Pancreas (tissue), 10 donors: ENCODE data around the gene SRRM4. TPM values are rescaled to one million over a fixed set of nuclear protein-coding genes. Genes with fewer than 3 reads are reported as not detected.

Experiments
- ATAC-seq, 4 donors: fragments of 200-7000 bp; cut with Tn5 transposase; one replicate each; pipeline versions ENCODE4 v1.8.0 to v1.9.1; 2020; ENCODE audit warnings: mild to moderate bottlenecking in 4 of 4, moderate library complexity in 4 of 4
- DNase-seq, 6 donors: peaks; one replicate each; pipeline ENCODE4 v3.0.0-alpha.2; 2020
- FAIRE-seq: peaks from 2 replicates; lab custom pipeline; 2012; peaks lifted over from hg19 to GRCh38; lab: Jason Lieb, UNC
- H3K27ac ChIP-seq, 4 donors: fragments of 200-600 bp; sonication (generic); 1 replicate in 3 of 4; 2 replicates in 1 of 4; pipeline versions ENCODE4 v1.5.0 to v1.8.0; 2020
- H3K27me3 ChIP-seq, 4 donors: fragments of 200-600 bp; one replicate each; pipeline ENCODE4 v1.8.0; 2021
- H3K36me3 ChIP-seq, 3 donors: fragments of 200-600 bp; sonication (generic) in 1 of 3; one replicate each; pipeline versions ENCODE4 v1.5.0 to v1.8.0; 2020 to 2021
- H3K4me1 ChIP-seq, 3 donors: fragments of 200-600 bp; one replicate each; pipeline ENCODE4 v1.8.0; 2021
- H3K4me3 ChIP-seq, 4 donors: fragments of 200-600 bp; sonication (generic) in 2 of 4; one replicate each; pipeline versions ENCODE4 v1.5.0 to v1.8.0; 2020 to 2021
- H3K9me3 ChIP-seq, 4 donors: fragments of 200-600 bp; one replicate each; pipeline ENCODE4 v1.8.0; 2021
- WGBS, 2 donors: extraction: QIAGEN DNeasy Blood & Tissue Kit; methylation state at CpG; one replicate each; pipeline ENCODE4 v1.1.7; 2013; 5-methylcytosine and 5-hydroxymethylcytosine counted together
- intact Hi-C, 3 donors: fragments of 100-400 bp; cut with DNase I; formaldehyde crosslinking; loops; one replicate each; pipeline versions ENCODE4 v1.11.1 to v1.14.2; 2022
- polyA plus RNA-seq, 2 donors: library from polyadenylated mRNA; stranded (reverse); fragments of 200-250 nt; gene quantifications; one replicate each; pipeline ENCODE4 v1.2.3, GENCODE V29; 2013
- total RNA-seq, 6 donors: library from RNA; stranded (reverse); fragmentation: NEBNext Ultra II Directional in 4 of 6; extraction: Animal tissue kit (Norgen Biotek cat#: 25700) in 4 of 6; gene quantifications; one replicate each; pipeline versions ENCODE4 v1.2.1 to v1.2.4, GENCODE V29; 2021 to 2023
- TF ChIP-seq, protein P1 (sequence below), 4 donors: fragments of 200-600 bp; sonication (generic) in 3 of 4; IDR thresholded peaks; one replicate each; pipeline versions ENCODE4 v1.5.0 to v1.8.0; 2021; ENCODE audit warnings: antibody characterized with exemption in 4 of 4
- donor health status: healthy with polysubstance abuse.
- donor health status: DM: no; HTN: no; CAD: no; lungs with moderate emphysema.
- donor health status: DM: no; HTN: no; CAD: no.
- donor health status: control.
- donor health status: control.
- donor health status: Bipolar disorder and iron deficiency.
- donor health status: DM: yes; HTN: yes; CAD: no.
- donor health status: DM: no; HTN: no; CAD: no.
- donor health status: DM: no; HTN: no; CAD: no.
- donor health status: DM: yes; HTN: yes; CAD: no.

Gene SRRM4
- total and polyA plus RNA-seq, 8 donors: 0.02 TPM; not detected in 7

DNA sequence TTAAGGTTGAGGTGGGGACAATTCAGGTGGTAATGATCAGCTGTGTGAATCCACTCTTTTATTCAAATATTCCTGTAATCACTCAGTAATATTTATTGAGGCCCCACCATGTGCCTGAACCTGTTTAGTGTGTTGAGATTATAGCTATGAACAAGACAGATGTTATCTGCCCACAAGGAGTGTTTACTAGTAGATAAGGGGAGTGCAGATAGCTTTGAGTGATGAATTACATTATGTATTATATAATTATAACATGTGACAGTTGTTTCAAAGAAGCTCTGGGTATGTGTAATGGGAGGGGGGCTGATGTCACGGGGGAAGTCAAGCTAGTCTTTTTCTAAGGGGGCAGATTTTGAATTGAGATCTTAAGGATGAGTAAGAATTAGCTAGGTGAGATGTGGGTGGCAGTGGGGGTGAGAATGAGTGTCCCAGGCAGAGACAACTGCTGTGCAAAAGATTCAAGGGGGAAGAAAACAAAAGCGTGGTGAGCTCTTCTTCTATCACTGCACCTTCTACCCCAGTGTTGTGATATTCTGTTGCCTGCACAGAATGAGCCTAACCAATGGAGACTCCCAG lies 21.3 kb upstream of the SRRM4 start:
- 25 to 33% methylated on average over 2 of the region's 2 CpGs for WGBS, 2 donors
- intact Hi-C loops: no loop called here
- ATAC-seq: no peak
- no peak overlapping the region for H3K27ac ChIP-seq
- peaks cover 0 to 3% (median 0%) of the 10 kb centered on the region in 4 donors for H3K27me3 ChIP-seq
- FAIRE-seq: no peak
- H3K36me3 ChIP-seq: no peaks in the 10 kb centered on the region
- no peaks in the 10 kb centered on the region for H3K4me1 ChIP-seq
- TF ChIP-seq, protein P1, sequence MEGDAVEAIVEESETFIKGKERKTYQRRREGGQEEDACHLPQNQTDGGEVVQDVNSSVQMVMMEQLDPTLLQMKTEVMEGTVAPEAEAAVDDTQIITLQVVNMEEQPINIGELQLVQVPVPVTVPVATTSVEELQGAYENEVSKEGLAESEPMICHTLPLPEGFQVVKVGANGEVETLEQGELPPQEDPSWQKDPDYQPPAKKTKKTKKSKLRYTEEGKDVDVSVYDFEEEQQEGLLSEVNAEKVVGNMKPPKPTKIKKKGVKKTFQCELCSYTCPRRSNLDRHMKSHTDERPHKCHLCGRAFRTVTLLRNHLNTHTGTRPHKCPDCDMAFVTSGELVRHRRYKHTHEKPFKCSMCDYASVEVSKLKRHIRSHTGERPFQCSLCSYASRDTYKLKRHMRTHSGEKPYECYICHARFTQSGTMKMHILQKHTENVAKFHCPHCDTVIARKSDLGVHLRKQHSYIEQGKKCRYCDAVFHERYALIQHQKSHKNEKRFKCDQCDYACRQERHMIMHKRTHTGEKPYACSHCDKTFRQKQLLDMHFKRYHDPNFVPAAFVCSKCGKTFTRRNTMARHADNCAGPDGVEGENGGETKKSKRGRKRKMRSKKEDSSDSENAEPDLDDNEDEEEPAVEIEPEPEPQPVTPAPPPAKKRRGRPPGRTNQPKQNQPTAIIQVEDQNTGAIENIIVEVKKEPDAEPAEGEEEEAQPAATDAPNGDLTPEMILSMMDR (IDR thresholded peaks at IDR 0.05): no peak
- no peak overlapping the region for H3K4me3 ChIP-seq
- no peak for DNase-seq
- no peaks in the 10 kb centered on the region for H3K9me3 ChIP-seq

DNA sequence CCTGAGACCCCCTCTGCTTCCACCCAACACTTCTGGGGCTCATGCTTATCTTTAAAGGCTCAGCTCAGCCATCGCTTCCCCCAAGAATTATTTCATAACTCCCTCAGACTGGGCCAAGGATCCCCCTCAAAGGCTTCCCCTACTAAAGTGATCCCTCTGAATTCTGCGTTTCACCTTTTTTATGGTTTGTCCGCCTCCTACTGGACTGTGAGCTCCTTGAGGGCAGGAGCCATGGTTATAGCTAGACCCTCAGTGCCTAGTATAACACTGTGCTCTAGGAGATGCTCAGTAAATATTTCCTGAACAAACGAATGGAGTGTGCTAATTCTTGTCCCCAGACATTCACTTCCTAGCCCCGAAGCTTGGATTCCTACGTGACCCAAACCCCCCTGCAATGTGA lies 20.5 kb upstream of the SRRM4 start:
- no peaks in the 10 kb centered on the region for H3K4me1 ChIP-seq
- TF ChIP-seq, protein P1 (IDR thresholded peaks at IDR 0.05): no peak
- no peaks in the 10 kb centered on the region for H3K9me3 ChIP-seq
- ATAC-seq (no peak), FAIRE-seq (no peak), DNase-seq (no peak)
- H3K36me3 ChIP-seq: no peaks in the 10 kb centered on the region
- no peak overlapping the region for H3K4me3 ChIP-seq
- H3K27me3 ChIP-seq: no peaks in the 10 kb centered on the region
- no peak overlapping the region for H3K27ac ChIP-seq
- intact Hi-C loops: no loop called here
- 58 to 69% methylated on average over 6 of the region's 6 CpGs for WGBS, 2 donors

DNA sequence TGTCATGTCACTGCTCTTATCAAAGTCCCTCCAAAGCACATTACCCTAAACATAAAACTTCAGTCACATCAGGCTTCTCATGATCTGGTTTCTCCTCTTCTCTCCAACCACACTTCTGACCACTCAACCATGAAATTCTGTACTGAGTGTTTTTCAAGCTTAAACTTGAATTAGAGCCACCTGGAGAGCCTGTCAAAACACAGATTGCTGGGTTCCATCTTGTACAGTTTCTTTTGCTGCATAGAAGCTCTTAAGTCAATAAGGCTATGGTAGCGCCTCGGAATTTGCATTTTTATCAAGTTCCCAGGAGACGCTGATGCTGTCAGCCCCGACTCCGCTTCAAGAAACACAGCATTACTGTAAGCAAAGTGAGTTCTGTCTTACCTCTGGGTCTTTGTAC lies 16.4 kb upstream of the SRRM4 start:
- DNase-seq (no peak), FAIRE-seq (no peak), ATAC-seq (no peak)
- intact Hi-C loops: no loop called here
- H3K4me1 ChIP-seq: no peaks in the 10 kb centered on the region
- WGBS, 2 donors: 46 to 50% methylated on average over 5 of the region's 5 CpGs
- H3K4me3 ChIP-seq: no peak overlapping the region
- no peaks in the 10 kb centered on the region for H3K36me3 ChIP-seq
- H3K9me3 ChIP-seq: no peaks in the 10 kb centered on the region
- H3K27me3 ChIP-seq: peaks cover 0 to 4% (median 2%) of the 10 kb centered on the region in 4 donors
- TF ChIP-seq, protein P1 (IDR thresholded peaks at IDR 0.05): no peak
- H3K27ac ChIP-seq: no peak overlapping the region

DNA sequence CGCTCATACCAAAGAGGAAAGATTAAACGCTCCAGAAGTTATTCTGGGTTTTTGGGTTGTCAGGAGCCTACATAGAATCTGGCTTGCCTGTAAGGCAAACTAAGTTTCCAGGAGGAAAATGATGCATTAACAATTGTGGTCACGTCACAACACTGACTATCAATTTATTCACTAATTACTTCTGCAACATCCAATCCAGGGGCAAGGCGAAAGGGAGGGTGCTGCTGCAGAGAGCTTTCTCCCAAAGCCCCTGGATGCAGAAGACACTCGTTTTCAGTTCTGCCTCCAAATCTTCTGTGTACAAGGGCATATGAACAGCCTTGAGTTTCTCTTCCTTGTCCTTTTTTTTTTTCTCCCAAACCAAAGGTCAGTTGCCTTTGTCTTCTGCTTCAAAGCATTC lies 10.5 kb upstream of the SRRM4 start:
- intact Hi-C loops: no loop called here
- FAIRE-seq (no peak), DNase-seq (no peak), ATAC-seq (no peak)
- Histone ChIP-seq H3K27ac (no peak overlapping the region), H3K4me3 (no peak overlapping the region), H3K27me3 (peaks cover 0 to 11% (median 2%) of the 10 kb centered on the region in 4 donors), H3K4me1 (no peaks in the 10 kb centered on the region), H3K9me3 (no peaks in the 10 kb centered on the region), H3K36me3 (no peaks in the 10 kb centered on the region)
- TF ChIP-seq, protein P1 (IDR thresholded peaks at IDR 0.05): no peak
- 46 to 50% methylated on average over 5 of the region's 5 CpGs for WGBS, 2 donors

DNA sequence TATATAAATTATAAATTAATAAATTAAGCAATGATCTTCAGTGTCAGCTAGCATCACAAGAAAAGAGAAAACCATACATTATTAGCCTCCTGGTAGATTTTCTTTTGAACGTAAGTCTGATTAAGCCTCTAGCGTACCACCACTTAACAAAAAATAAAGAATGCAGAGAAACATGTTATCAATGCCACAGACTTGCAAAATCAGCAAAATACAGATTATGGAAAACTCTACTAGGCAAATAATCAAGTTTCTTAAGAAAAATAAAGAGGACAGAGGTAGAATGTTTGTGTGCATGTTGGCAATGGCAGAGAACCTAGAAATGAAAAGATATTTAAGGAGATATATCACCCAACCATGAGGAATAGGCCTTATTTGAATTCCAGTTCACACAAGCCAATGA lies 8.4 kb upstream of the SRRM4 start:
- H3K27me3 ChIP-seq: peaks cover 0 to 7% (median 2%) of the 10 kb centered on the region in 4 donors
- H3K9me3 ChIP-seq: no peaks in the 10 kb centered on the region
- H3K4me1 ChIP-seq: no peaks in the 10 kb centered on the region
- FAIRE-seq: no peak
- H3K4me3 ChIP-seq: no peak overlapping the region
- H3K27ac ChIP-seq: no peak overlapping the region
- ATAC-seq: no peak
- H3K36me3 ChIP-seq: no peaks in the 10 kb centered on the region
- DNase-seq: no peak
- WGBS, 2 donors: 77 to 84% methylated on average over 2 of the region's 2 CpGs
- intact Hi-C loops: no loop called here
- TF ChIP-seq, protein P1 (IDR thresholded peaks at IDR 0.05): no peak
